ENCODE measurements around the gene MPL. TPM values are rescaled to one million over a fixed set of nuclear protein-coding genes. Genes with fewer than 3 reads are reported as not detected.
A peak's percentile ranks its signal among the peaks of the same experiment; 100 is the strongest.

The MPL gene
- total RNA-seq, 2 donors from 2014 or later = 0.64 to 1.2 TPM

- peak within 1 kb of the TSS; percentile 87 for H3K27ac ChIP-seq (ENCODE audit: low read depth, low read length)
- peak; percentile 100 for DNase-seq
- TF ChIP-seq, protein P1, sequence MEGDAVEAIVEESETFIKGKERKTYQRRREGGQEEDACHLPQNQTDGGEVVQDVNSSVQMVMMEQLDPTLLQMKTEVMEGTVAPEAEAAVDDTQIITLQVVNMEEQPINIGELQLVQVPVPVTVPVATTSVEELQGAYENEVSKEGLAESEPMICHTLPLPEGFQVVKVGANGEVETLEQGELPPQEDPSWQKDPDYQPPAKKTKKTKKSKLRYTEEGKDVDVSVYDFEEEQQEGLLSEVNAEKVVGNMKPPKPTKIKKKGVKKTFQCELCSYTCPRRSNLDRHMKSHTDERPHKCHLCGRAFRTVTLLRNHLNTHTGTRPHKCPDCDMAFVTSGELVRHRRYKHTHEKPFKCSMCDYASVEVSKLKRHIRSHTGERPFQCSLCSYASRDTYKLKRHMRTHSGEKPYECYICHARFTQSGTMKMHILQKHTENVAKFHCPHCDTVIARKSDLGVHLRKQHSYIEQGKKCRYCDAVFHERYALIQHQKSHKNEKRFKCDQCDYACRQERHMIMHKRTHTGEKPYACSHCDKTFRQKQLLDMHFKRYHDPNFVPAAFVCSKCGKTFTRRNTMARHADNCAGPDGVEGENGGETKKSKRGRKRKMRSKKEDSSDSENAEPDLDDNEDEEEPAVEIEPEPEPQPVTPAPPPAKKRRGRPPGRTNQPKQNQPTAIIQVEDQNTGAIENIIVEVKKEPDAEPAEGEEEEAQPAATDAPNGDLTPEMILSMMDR (conservative IDR thresholded peaks at IDR 0.05) = no peak
- no peaks in the 10 kb centered on the region for H3K9me3 ChIP-seq (ENCODE audit: control insufficient read depth, low read length)
- H3K36me3 ChIP-seq (ENCODE audit: control insufficient read depth, insufficient read depth, low read length) = peaks cover 30% of the 10 kb centered on the region
- Mint-ChIP-seq H3K9me3 (no peaks in the 10 kb centered on the region), H3K36me3 (ENCODE audit: low read depth) (peaks cover 48% of the 10 kb centered on the region), H3K4me3 (peak within 1 kb of the TSS; percentile 84), H3K27me3 (ENCODE audit: insufficient read depth) (no peaks in the 10 kb centered on the region), H3K27ac (peak within 1 kb of the TSS; percentile 98), H3K4me1 (peaks cover 26% of the 10 kb centered on the region)
- H3K9ac ChIP-seq (ENCODE audit: extremely low read depth, low read length, poor library complexity, severe bottlenecking) = peak within 1 kb of the TSS; percentile 91
- peak within 1 kb of the TSS; percentile 90 for H3K4me3 ChIP-seq (ENCODE audit: low read length)
- no peaks in the 10 kb centered on the region for H3K27me3 ChIP-seq (ENCODE audit: control insufficient read depth, insufficient read depth, low read length, poor library complexity, severe bottlenecking)
- WGBS, 2 experiments (ENCODE audit: insufficient coverage in 1 of 2, insufficient read length in 1 of 2) = 1 to 4% methylated on average over 17 to 59 of the region's 59 CpGs
- peaks cover 13% of the 10 kb centered on the region for H3K4me1 ChIP-seq (ENCODE audit: control insufficient read depth, insufficient read depth, low read length)
Observed at GRCh38 chr1:43358746-43359693, 21.4 kb downstream of the MPL start, which contains the start of gene CDC20. Gene CDC20, plus strand, starts transcription at chr1:43358981. Its CDS starts 235 bp downstream, at chr1:43359216.

- TF ChIP-seq, protein P1 (conservative IDR thresholded peaks at IDR 0.05) = no peak
- Mint-ChIP-seq H3K4me3 (peak overlapping the region; percentile 84), H3K27me3 (ENCODE audit: insufficient read depth) (no peaks in the 10 kb centered on the region), H3K9me3 (no peaks in the 10 kb centered on the region), H3K27ac (peak overlapping the region; percentile 74), H3K36me3 (ENCODE audit: low read depth) (peaks cover 54% of the 10 kb centered on the region), H3K4me1 (peaks cover 26% of the 10 kb centered on the region)
- Histone ChIP-seq H3K4me3 (ENCODE audit: low read length) (peak overlapping the region; percentile 90), H3K27me3 (ENCODE audit: control insufficient read depth, insufficient read depth, low read length, poor library complexity, severe bottlenecking) (no peaks in the 10 kb centered on the region), H3K4me1 (ENCODE audit: control insufficient read depth, insufficient read depth, low read length) (peaks cover 13% of the 10 kb centered on the region), H3K9ac (ENCODE audit: extremely low read depth, low read length, poor library complexity, severe bottlenecking) (peak overlapping the region; percentile 91), H3K9me3 (ENCODE audit: control insufficient read depth, low read length) (no peaks in the 10 kb centered on the region), H3K27ac (ENCODE audit: low read depth, low read length) (no peak overlapping the region), H3K36me3 (ENCODE audit: control insufficient read depth, insufficient read depth, low read length) (peaks cover 37% of the 10 kb centered on the region)
- 69 to 85% methylated on average over 4 to 11 of the region's 11 CpGs for WGBS, 2 experiments (ENCODE audit: insufficient coverage in 1 of 2, insufficient read length in 1 of 2)
- no peak for DNase-seq
Observed at GRCh38 chr1:43359696-43360095, 22.1 kb downstream of the MPL start.

- H3K9me3 ChIP-seq (ENCODE audit: control insufficient read depth, low read length) = no peaks in the 10 kb centered on the region
- WGBS, 2 experiments (ENCODE audit: insufficient coverage in 1 of 2, insufficient read length in 1 of 2) = 94% methylated on average over 4 of the region's 4 CpGs; no CpG with 5 or more reads in 1 of the 2 experiments
- H3K9ac ChIP-seq (ENCODE audit: extremely low read depth, low read length, poor library complexity, severe bottlenecking) = no peak overlapping the region
- H3K4me3 ChIP-seq (ENCODE audit: low read length) = peak overlapping the region; percentile 90
- TF ChIP-seq, protein P1 (conservative IDR thresholded peaks at IDR 0.05) = no peak
- H3K4me1 Mint-ChIP-seq = peaks cover 27% of the 10 kb centered on the region
- H3K27me3 Mint-ChIP-seq (ENCODE audit: insufficient read depth) = no peaks in the 10 kb centered on the region
- no peaks in the 10 kb centered on the region for H3K9me3 Mint-ChIP-seq
- H3K4me3 Mint-ChIP-seq = peak overlapping the region; percentile 84
- DNase-seq = no peak
- H3K27ac Mint-ChIP-seq = no peak overlapping the region
- H3K27ac ChIP-seq (ENCODE audit: low read depth, low read length) = no peak overlapping the region
- H3K4me1 ChIP-seq (ENCODE audit: control insufficient read depth, insufficient read depth, low read length) = peaks cover 13% of the 10 kb centered on the region
- no peaks in the 10 kb centered on the region for H3K27me3 ChIP-seq (ENCODE audit: control insufficient read depth, insufficient read depth, low read length, poor library complexity, severe bottlenecking)
- H3K36me3 Mint-ChIP-seq (ENCODE audit: low read depth) = peaks cover 59% of the 10 kb centered on the region
- peaks cover 44% of the 10 kb centered on the region for H3K36me3 ChIP-seq (ENCODE audit: control insufficient read depth, insufficient read depth, low read length)
Observed at GRCh38 chr1:43360616-43361015, 23.0 kb downstream of the MPL start.
